ENCODE results near the gene FGF12.

Gene FGF12

DNA sequence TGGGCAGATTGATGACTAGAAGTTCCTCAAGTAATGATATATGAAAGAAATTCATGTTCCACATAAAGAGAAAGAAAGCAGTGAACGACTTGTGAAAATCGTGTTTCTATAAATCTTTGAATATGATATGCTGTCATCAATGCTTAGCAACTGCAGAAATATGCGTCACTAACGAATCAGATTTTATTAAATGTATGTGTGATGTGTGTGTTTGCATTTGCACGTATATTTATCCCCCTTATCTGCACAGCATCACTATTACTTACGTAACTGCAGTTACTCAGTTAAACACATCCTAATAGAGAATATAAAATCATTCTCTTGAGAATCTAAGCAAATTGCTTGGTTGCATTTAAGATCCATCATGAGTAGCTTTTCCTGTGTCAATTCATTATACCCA, 468.6 kb downstream of the FGF12 start:
- no peak for DNase-seq

DNA sequence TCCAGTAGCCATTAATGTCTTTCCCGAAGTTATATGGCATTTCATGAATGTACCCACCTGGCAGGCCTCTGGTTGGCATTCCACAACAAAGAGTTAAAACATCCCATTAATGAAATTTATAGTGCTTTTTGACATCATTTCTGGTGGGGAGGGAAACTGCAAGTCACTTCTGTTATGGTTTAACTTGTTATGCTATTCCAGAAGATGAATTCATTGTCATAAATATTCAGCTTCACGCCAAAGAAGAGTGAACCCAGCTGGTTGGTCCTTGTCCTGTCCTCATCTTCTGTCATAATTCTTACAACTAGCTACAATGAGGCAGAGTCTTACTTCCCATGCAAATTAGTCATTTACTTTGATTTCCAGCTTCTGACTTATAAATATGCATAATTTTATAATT, 471.5 kb downstream of the FGF12 start:
- no peak for DNase-seq

DNA sequence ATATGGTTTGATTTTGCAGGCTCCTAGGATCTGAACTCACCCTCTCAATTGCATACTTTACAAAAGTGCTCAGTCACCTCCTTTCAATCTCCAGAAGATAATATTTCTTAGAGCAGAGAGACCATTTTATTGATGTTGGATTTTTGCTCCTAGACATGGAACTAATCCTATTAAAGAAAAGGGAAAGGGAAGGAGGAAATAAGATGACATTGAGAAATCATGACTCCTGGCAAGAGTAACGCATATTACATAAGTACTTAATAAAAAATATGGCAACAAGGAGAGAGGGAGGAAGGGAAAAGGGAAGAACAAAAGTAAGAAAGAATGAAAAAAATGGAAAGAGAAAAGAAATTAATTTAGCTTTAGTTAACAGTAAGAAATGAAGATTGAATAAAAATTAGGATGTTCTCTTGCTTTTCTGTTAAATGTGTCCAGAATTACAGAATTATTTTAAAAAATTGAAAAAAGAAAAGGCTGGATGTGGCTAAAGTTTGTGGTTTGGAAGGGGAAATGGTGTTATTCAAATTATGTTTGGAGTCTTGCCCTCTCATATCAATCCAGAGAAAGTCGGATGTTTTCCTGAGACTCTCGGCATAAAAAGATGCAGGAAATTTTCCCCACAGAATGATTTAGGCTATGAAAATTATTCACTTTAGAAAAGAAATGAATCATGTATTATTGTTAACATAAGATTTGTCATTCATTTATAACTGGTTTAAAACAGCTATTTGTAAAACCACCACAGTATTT, 474.0 kb downstream of the FGF12 start:
- no peak for DNase-seq

DNA sequence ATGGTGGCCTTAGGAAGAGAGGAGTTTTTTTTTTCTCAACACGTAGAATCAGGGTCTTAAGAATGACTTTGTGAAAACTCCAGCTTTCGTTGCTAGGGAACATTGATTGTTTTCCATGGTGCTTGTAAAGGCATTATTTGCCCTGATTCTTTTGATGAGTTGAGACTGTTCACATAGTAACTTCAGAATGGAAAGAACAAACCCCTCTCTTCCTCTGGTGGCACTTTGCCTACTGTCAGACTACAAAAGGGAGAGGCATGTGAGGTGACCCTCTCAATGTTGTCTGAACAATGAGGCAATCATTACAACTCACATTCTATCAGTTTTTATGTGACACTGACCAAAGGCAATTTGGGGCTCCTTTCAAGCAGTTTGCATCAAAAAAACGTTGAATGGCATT, 477.8 kb downstream of the FGF12 start:
- DNase-seq = no peak

DNA sequence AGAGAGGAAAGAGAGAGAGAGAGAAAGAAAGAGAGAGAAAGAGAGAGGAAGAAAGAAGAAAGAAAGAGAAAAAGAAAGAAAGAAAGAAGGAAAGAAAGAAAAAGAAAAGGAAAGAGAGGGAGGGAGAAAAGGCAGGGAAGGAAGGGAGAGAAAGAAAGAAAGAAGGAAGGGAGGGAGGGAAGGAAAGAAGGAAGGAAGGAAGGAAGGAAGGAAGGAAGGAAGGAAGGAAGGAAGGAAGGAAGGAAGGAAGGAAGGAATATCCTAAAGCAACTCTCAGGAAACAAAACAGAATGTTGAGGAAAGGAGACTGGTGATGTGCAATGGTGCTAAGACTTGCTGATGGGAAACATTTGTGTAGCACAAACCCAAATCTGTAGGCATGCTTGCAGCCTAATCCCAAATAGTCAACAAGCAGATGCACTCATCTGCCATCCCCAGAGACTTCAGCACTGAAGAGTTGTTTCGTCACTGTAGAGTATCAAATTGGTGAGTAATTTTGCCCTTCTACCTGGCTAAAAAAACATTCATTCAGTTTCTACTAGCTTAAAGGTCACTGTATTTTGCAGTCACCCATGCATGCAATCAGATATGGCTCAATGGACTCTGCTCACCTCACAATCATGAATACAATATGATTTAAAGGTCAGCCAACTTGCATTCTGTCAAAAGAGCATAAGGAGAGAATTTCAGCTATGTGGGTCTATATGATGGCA, 480.3 kb downstream of the FGF12 start:
- no peak for DNase-seq

DNA sequence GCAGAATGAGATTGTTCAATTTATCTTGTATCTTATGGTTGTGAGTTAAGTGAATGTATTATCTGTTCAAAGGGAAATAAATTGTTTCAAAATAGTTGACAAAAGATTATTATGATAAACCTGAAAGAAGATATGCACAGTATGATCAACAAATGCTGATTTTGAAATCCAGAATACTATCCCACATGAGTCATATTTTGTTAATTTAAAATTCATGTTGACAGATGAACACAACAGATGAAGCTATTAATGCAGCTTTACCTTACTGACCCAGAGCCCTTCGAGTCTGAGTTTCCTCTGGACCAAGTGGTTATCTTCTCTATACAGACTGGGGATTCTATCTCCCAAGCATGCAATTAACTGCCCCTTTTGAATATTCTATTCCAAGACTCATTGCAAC, 482.8 kb downstream of the FGF12 start:
- DNase-seq = no peak

- DNase-seq = no peak
Measured at GRCh38 chr3:192239956-192240355, 487.4 kb downstream of the FGF12 start.

DNA sequence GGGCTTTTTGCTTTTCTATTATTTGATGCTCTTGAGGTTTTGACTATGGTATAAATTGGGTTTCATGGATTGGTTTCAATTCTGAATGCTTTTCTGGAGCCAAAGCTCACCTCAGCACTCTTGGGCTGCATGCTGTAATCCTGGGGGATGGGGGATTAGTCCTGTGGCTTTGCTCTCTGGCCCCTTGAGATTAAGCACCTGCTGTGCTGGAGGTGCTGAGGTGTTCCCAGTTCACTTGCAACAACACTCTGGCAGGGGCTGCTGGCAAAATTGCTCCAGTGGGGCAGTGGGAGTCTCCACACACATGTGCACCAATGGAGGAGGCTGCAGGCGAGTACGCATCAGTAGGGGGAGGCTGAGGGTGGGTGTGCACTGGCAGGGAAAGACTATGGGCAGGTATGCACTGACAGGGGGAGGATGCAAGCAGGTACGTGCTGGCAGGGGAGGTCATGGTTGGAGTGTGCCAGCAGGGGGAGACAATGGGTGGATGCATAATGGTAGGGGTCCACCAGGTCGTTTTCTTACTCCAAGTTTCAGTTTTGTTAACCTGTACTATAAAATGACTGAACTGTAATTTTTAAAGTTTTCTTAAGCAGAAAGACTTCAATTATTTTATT, 489.2 kb downstream of the FGF12 start:
- DNase-seq = no peak

DNA sequence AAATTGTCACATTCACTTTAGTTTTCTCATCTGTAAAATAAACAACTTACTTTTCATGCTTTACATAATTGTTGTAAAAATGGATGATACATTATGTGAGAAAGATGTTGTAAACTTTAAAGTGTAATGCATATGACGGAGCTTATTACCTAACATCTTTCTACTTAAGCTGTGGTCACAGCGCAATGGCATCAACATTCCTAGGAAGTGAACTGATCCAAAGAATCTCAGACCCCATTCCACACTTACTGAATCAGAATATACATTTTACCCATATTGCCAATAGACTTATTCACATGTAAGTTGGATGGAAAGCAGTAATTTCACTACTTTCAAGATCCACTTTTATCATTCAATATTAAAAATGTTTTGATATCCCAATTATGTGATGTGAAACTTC, 497.5 kb downstream of the FGF12 start:
- peak; percentile 31 for DNase-seq

DNA sequence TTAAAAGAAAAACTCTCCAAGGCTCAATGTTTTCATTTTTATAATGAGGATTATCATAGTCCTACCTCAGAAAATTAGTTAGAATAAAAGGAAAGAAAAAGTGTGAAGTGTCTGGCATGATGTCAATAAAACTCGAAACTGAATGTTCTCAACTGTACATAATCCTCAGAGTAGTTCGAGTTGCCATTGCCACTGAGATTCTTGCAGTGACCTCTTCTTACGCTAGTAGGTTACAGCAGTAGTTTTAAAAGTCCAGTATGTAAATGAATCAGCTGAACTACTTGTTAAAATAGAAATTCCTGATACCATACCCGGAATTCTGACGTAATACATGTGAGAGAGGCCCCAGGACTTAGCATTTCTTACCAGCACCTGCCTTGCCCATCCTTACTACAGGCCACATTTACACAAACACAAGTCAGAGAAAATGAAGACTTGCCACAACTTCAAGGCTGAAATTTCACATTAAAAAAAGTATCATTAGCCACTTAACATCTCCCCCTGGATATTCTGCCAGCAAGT, 502.6 kb downstream of the FGF12 start:
- no peak for DNase-seq

- DNase-seq = no peak
Measured at GRCh38 chr3:192223815-192224214, 503.5 kb downstream of the FGF12 start.

- no peak for DNase-seq
Measured at GRCh38 chr3:192220915-192221314, 506.4 kb downstream of the FGF12 start.

GRCh38 chr3:192219926-192220325, 507.4 kb downstream of the FGF12 start:
- no peak for DNase-seq

DNA sequence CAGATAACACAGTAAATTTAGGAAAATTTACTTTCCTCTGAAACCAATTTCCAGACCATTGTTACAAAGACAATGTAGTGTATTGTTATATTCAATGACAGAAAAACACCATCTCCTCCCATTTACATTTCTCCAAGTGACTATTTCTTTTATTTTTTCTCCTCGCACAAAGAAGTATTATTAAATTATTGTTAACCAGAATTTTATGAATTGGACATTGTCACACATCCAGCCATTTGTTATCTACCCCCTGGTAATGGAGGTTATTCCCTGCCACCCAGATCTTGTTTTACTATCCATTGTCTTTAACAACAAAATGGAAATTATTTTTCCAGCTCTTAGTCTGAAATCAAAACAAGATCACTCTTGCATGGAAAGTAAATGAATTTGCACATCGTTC, 511.3 kb downstream of the FGF12 start:
- no peak for DNase-seq

- DNase-seq = no peak
Measured at GRCh38 chr3:192212979-192213378, 514.4 kb downstream of the FGF12 start.

DNA sequence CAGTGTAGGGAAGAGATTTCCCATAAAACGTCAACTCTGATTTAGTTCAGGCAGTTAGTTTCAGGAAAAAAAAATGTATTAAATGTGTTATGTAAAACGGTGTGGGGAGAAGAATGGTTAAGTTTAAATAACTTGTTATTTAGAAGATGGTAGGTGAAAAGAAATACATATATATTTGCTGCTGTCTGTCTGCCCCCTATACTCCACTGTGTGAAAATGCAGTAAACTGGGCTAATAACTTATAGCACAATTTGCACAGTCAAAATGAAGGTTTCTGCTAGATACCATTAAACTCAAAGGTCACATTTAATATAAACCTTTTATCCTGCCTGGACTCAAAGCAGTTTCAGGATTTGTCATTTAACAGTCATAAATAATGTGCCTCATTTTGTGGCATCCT, 515.0 kb downstream of the FGF12 start:
- no peak for DNase-seq

- no peak for DNase-seq
Measured at GRCh38 chr3:192207651-192208050, 519.7 kb downstream of the FGF12 start.

GRCh38 chr3:192207239-192207638, 520.1 kb downstream of the FGF12 start:
- DNase-seq = no peak

- no peak for DNase-seq
Measured at GRCh38 chr3:192194085-192194484, 533.3 kb downstream of the FGF12 start.

DNA sequence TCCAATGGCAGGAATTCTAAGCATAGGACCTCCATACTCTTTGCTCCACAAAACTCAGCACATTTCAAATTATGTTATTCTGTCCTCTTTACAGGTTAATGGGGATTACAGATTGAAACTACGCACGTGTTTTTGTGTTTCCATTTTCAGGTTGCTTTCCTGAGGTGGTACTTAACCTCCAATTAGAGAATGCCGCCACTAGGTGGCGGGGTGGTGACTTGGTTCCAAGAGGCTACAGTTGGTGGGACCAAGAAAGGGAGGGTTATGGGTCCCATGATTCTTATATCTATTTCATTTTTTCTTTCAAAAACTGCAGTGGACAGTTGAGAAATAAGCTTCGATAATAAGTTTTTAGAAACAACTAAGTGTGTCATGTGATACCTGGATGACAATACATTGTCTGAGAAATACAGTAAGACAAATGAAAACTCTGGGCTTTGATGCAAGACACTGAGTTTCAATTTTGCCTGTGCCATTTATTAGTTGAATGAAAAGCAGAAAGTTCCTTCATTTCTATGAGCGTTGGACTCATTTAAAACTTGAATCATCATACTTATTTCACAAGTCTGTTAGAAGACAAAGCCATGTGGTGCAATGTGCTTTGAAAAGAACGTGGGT, 539.0 kb downstream of the FGF12 start:
- peak; percentile 35 for DNase-seq

- no peak for DNase-seq
Measured at GRCh38 chr3:192187485-192188051, 539.8 kb downstream of the FGF12 start.

DNA sequence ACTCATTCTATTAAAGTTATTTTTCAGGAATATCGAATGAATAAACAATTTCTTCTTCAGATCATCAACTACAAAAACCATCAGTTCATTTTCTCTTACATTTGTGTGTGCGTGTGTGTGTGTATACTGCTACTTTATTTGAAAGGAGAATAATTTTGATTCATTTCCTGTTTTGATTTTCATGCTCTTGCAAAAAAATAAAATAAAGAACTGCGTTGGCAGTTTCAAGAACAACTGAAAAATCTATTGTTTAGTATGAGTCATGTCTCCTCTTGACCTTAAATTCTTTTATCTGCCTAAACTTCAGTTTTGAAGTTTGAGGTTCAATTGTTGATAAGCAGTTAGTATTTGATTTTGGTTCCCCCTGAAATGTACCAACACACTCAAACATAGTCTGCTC, 540.8 kb downstream of the FGF12 start:
- no peak for DNase-seq

- no peak for DNase-seq
Measured at GRCh38 chr3:192186045-192186444, 541.3 kb downstream of the FGF12 start.
